ENCODE measurements around the gene SDF4.

GRCh38 chr1:1212780-1213344 is 18.9 kb downstream of the SDF4 start:
- no peak for TF ChIP-seq EZH2phosphoT487 (conservative IDR thresholded peaks at IDR 0.05; ENCODE audit: low read length)
- TF ChIP-seq, protein P1, sequence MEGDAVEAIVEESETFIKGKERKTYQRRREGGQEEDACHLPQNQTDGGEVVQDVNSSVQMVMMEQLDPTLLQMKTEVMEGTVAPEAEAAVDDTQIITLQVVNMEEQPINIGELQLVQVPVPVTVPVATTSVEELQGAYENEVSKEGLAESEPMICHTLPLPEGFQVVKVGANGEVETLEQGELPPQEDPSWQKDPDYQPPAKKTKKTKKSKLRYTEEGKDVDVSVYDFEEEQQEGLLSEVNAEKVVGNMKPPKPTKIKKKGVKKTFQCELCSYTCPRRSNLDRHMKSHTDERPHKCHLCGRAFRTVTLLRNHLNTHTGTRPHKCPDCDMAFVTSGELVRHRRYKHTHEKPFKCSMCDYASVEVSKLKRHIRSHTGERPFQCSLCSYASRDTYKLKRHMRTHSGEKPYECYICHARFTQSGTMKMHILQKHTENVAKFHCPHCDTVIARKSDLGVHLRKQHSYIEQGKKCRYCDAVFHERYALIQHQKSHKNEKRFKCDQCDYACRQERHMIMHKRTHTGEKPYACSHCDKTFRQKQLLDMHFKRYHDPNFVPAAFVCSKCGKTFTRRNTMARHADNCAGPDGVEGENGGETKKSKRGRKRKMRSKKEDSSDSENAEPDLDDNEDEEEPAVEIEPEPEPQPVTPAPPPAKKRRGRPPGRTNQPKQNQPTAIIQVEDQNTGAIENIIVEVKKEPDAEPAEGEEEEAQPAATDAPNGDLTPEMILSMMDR (IDR thresholded peaks at IDR 0.05; ENCODE audit: insufficient read depth, low read length, poor library complexity, severe bottlenecking), result no peak

All from SU-DHL-6 (cell line).